ENCODE results near the gene PROP1.
"Not testable (repeated sequence)": the region's sequence is repeated elsewhere in the genome, so short reads cannot be mapped to it uniquely, and the experiment has no call there.

PROP1 gene

GRCh38 chr5:177995691-177996595, at the start of gene PROP1:
PROP1 (minus strand) TSS chr5:177996242; CDS start chr5:177995933, 309 bp downstream.
- no peak for DNase-seq

- not testable (repeated sequence) for DNase-seq
These were observed 23.5 kb upstream of the PROP1 start for GRCh38 chr5:178019379-178020030.

GRCh38 chr5:178012758-178013157, 16.7 kb upstream of the PROP1 start:
- DNase-seq, result not testable (repeated sequence)

GRCh38 chr5:178011816-178012554, 15.9 kb upstream of the PROP1 start:
- DNase-seq, result not testable (repeated sequence)

GRCh38 chr5:178007272-178007671, 11.2 kb upstream of the PROP1 start:
- not testable (repeated sequence) for DNase-seq

- DNase-seq, result peak; percentile 63
These were observed 10.6 kb upstream of the PROP1 start for GRCh38 chr5:178006536-178007231.

GRCh38 chr5:178006181-178006535, 10.1 kb upstream of the PROP1 start:
- DNase-seq, result not testable (repeated sequence)

- DNase-seq, result no peak
These were observed 1.8 kb upstream of the PROP1 start for GRCh38 chr5:177997846-177998245.

GRCh38 chr5:177997319-177997670, 1.3 kb upstream of the PROP1 start:
- DNase-seq, result no peak

- DNase-seq, result no peak
These were observed 747 bp upstream of the PROP1 start for GRCh38 chr5:177996660-177997318.

GRCh38 chr5:177994561-177995190, 1.4 kb downstream of the PROP1 start:
- no peak for DNase-seq

GRCh38 chr5:177994063-177994462, 2.0 kb downstream of the PROP1 start:
- no peak for DNase-seq

- DNase-seq, result no peak
These were observed 3.6 kb downstream of the PROP1 start for GRCh38 chr5:177992466-177992865.

GRCh38 chr5:177988989-177989625, 6.9 kb downstream of the PROP1 start:
- DNase-seq, result no peak

GRCh38 chr5:177987326-177987725, 8.7 kb downstream of the PROP1 start:
- no peak for DNase-seq

- no peak for DNase-seq
These were observed 10.5 kb downstream of the PROP1 start for GRCh38 chr5:177985430-177986040.

- DNase-seq, result no peak
These were observed 11.3 kb downstream of the PROP1 start for GRCh38 chr5:177984584-177985206.

GRCh38 chr5:177983763-177984583, 12.1 kb downstream of the PROP1 start:
- no peak for DNase-seq

- DNase-seq, result no peak
These were observed 13.1 kb downstream of the PROP1 start for GRCh38 chr5:177982956-177983355.
